ENCODE measurements around the gene CD48.

Gene CD48

DNA sequence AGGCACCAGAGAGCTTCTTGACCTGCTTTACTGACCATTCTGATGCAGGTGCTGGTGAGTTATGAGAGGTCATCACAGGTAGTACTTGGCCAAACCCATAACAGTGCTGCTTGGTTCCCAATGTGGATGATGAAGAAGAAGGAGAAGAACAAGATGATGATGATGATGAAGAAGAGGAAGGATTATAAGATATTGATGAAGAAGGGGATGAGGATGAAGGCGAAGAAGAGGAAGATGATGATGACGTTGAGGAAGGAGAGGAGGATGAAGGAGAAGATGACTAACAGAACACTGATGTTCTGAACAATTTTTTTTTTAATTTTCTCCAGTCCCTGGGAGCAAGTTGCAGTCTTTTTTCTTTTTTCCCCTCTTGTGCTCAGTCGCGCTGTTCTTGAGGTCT, 40.9 kb downstream of the CD48 start:
- no peaks in the 10 kb centered on the region for H3K4me1 ChIP-seq
- no peaks in the 10 kb centered on the region for H3K9me3 ChIP-seq (ENCODE audit: control insufficient read depth, low read length)
- H3K4me2 ChIP-seq (ENCODE audit: low read length), result no peak overlapping the region
- TF ChIP-seq, protein P1, sequence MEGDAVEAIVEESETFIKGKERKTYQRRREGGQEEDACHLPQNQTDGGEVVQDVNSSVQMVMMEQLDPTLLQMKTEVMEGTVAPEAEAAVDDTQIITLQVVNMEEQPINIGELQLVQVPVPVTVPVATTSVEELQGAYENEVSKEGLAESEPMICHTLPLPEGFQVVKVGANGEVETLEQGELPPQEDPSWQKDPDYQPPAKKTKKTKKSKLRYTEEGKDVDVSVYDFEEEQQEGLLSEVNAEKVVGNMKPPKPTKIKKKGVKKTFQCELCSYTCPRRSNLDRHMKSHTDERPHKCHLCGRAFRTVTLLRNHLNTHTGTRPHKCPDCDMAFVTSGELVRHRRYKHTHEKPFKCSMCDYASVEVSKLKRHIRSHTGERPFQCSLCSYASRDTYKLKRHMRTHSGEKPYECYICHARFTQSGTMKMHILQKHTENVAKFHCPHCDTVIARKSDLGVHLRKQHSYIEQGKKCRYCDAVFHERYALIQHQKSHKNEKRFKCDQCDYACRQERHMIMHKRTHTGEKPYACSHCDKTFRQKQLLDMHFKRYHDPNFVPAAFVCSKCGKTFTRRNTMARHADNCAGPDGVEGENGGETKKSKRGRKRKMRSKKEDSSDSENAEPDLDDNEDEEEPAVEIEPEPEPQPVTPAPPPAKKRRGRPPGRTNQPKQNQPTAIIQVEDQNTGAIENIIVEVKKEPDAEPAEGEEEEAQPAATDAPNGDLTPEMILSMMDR (IDR thresholded peaks at IDR 0.05), result no peak
- H3K27ac ChIP-seq, result no peak overlapping the region
- H3K9ac ChIP-seq, result no peak overlapping the region
- H3K36me3 ChIP-seq (ENCODE audit: control insufficient read depth, insufficient read depth, low read length), result no peaks in the 10 kb centered on the region
- no peaks in the 10 kb centered on the region for H3K79me2 ChIP-seq
- no peak overlapping the region for H3K4me3 ChIP-seq (ENCODE audit: low read depth, low read length)
- H2AFZ ChIP-seq, result no peak overlapping the region
- H3K27me3 ChIP-seq (ENCODE audit: control insufficient read depth, insufficient read depth, low read length), result no peaks in the 10 kb centered on the region

DNA sequence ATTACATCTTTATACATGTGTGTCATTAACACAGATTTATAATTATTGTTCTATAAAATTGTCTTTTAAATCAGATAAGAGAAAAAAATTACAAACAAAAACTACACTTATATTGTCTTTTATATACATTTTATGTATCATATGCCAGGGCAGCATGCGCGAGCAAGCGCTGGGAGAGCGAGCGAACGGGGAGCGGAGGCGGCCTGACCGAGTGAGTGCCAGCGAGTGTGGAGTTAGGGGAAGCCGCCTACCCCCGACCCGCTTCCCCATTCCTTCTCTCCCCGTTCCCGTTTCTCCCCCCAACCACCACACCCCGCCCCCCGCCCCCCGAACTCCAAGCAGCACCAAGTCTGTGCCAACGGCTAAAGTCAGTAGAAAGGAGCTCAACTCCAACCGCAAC, 41.8 kb downstream of the CD48 start:
- H3K4me2 ChIP-seq (ENCODE audit: low read length), result no peak overlapping the region
- H3K4me1 ChIP-seq, result no peaks in the 10 kb centered on the region
- H2AFZ ChIP-seq, result no peak overlapping the region
- TF ChIP-seq, protein P1 (IDR thresholded peaks at IDR 0.05), result no peak
- no peak overlapping the region for H3K4me3 ChIP-seq (ENCODE audit: low read depth, low read length)
- no peaks in the 10 kb centered on the region for H3K79me2 ChIP-seq
- no peaks in the 10 kb centered on the region for H3K36me3 ChIP-seq (ENCODE audit: control insufficient read depth, insufficient read depth, low read length)
- H3K9ac ChIP-seq, result no peak overlapping the region
- H3K9me3 ChIP-seq (ENCODE audit: control insufficient read depth, low read length), result no peaks in the 10 kb centered on the region
- no peak overlapping the region for H3K27ac ChIP-seq
- no peaks in the 10 kb centered on the region for H3K27me3 ChIP-seq (ENCODE audit: control insufficient read depth, insufficient read depth, low read length)

DNA sequence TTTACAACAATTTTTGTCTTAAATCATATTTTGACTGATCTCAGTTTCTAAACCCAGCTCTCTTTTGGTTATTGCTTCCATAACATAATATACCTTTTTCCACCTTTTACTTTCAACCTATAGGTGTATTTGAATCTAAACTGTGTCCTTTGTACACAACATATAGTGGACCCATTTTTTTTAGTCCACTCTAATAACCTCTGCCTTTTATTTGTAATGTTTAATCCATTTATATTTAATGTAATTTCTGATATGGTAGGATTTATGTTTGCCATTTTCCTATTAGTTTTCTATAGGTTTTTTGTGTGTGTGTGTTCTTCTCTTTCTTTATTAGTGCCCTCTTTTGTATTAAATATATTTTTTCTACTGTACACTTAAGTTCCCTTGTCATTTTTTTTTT, 42.3 kb downstream of the CD48 start:
- TF ChIP-seq, protein P1 (IDR thresholded peaks at IDR 0.05), result no peak
- Histone ChIP-seq H3K27me3 (ENCODE audit: control insufficient read depth, insufficient read depth, low read length) (no peaks in the 10 kb centered on the region), H3K4me1 (no peaks in the 10 kb centered on the region), H3K4me3 (ENCODE audit: low read depth, low read length) (no peak overlapping the region), H3K79me2 (no peaks in the 10 kb centered on the region), H3K27ac (no peak overlapping the region), H3K4me2 (ENCODE audit: low read length) (no peak overlapping the region), H2AFZ (no peak overlapping the region), H3K9me3 (ENCODE audit: control insufficient read depth, low read length) (no peaks in the 10 kb centered on the region), H3K9ac (no peak overlapping the region), H3K36me3 (ENCODE audit: control insufficient read depth, insufficient read depth, low read length) (no peaks in the 10 kb centered on the region)

DNA sequence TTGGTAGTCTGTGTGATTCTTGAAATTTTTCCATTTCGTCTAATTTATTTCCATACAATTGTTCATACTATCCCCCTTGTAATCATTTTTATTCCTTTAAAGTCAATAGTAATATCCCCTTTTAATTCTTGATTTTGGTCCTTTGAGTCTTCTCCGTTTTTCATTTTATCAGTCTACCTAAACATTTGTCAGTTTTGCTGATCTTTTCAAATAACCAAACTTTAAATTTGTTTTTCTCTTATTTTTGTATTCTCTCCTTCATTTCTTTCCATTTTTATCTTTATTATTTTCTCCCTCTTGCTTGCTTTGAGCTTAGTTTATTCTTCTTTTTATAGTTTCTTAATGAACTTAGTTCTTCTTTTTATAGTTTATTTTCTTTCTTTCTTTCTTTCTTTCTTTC, 43.7 kb downstream of the CD48 start:
- H3K27me3 ChIP-seq (ENCODE audit: control insufficient read depth, insufficient read depth, low read length), result no peaks in the 10 kb centered on the region
- no peaks in the 10 kb centered on the region for H3K4me1 ChIP-seq
- no peak overlapping the region for H3K27ac ChIP-seq
- no peak overlapping the region for H3K4me2 ChIP-seq (ENCODE audit: low read length)
- no peaks in the 10 kb centered on the region for H3K79me2 ChIP-seq
- H3K9me3 ChIP-seq (ENCODE audit: control insufficient read depth, low read length), result no peaks in the 10 kb centered on the region
- no peak overlapping the region for H2AFZ ChIP-seq
- H3K4me3 ChIP-seq (ENCODE audit: low read depth, low read length), result no peak overlapping the region
- no peak overlapping the region for H3K9ac ChIP-seq
- TF ChIP-seq, protein P1 (IDR thresholded peaks at IDR 0.05), result no peak
- H3K36me3 ChIP-seq (ENCODE audit: control insufficient read depth, insufficient read depth, low read length), result no peaks in the 10 kb centered on the region

- H3K4me3 ChIP-seq (ENCODE audit: low read depth, low read length), result no peak overlapping the region
- no peaks in the 10 kb centered on the region for H3K9me3 ChIP-seq (ENCODE audit: control insufficient read depth, low read length)
- H3K9ac ChIP-seq, result no peak overlapping the region
- no peak overlapping the region for H3K4me2 ChIP-seq (ENCODE audit: low read length)
- no peaks in the 10 kb centered on the region for H3K79me2 ChIP-seq
- H3K27ac ChIP-seq, result peak overlapping the region; percentile 56
- H3K36me3 ChIP-seq (ENCODE audit: control insufficient read depth, insufficient read depth, low read length), result no peaks in the 10 kb centered on the region
- H2AFZ ChIP-seq, result no peak overlapping the region
- no peaks in the 10 kb centered on the region for H3K27me3 ChIP-seq (ENCODE audit: control insufficient read depth, insufficient read depth, low read length)
- no peaks in the 10 kb centered on the region for H3K4me1 ChIP-seq
- TF ChIP-seq, protein P1 (IDR thresholded peaks at IDR 0.05), result no peak
These were observed 45.6 kb downstream of the CD48 start for GRCh38 chr1:160666079-160666442.
